GM21737 (cell line): ENCODE results near the gene VASH1.

Experiments used
- ATAC-seq: cut with Tn5 transposase; IDR thresholded peaks from one replicate; pipeline ENCODE4 v1.9.1; 2021; ENCODE audit warnings: mild to moderate bottlenecking, moderate library complexity; ENCODE audit not compliant: unreplicated experiment

The VASH1 gene

GRCh38 chr14:76770521-76771436 lies 9.5 kb downstream of the VASH1 start:
- ATAC-seq = no peak

DNA sequence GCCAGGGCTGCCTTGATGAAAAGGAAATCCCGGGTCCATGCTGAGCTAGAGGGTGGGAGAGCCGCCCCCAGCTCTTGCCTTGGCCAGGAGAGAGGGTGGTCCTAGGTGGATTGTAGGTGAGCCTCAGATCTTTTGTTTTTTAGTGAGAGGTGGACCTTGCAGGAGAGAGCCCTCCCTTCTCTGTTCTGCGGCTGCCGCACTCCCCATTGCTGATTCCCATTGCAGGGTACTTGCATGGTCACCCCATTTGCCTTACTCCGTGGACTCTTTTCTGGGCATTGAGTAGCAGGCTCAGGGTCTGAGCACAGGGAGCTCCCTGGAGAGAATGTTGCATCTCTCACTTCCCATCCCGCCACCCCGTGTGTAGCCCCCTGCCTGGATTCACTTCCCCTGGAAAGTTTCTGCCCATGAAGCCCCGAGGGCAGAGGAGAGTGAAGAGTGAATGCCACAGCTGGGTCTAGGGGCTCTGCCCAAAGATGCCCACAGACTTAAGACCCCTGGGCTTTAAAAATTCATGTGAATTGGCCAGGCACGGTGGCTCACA lies 10.2 kb downstream of the VASH1 start:
- ATAC-seq = no peak

DNA sequence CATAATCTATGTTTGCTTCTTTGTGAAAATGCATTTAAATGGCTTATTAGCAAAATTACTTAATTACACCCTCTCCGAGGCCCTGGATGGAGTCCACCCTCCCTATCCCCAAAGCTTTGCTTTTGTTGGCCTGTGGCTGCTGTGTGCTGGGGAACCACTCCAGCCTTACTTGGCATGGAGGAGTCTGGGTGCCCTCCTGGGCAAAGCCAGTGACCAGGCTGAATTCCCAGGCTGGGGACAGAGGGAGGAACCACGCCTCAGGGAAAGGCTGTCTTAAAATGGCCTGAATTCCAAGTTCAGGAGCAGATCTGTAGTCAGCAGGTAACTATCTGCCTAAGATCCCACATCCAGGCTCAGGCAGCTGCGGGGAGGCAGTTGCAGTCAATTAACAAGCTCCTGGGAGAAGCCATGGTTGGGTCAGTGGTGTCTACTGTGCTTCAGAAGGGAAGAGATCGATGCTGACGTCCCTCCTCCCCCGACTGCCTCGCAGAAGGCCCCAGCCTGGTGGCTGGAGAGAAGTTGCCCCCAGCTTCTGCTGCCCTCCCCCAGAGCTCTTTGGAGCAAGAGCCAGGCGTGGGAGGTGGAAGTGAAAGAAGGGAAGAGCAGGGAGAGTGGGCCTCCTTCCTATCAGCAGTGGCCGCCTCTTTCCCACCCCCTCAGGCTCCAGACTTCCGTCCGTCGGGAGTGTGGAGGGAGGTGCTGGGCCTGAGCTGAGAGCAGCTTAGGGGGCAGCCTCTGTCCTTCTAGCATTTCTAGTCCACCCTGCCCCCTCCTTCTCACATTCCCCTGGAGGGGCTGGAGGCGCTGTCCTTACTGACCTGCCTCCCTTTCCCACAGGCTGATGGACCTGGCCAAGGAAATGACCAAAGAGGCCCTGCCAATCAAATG lies 11.3 kb downstream of the VASH1 start:
- no peak for ATAC-seq

- ATAC-seq = no peak
These were observed 12.1 kb downstream of the VASH1 start for GRCh38 chr14:76773188-76773885.

GRCh38 chr14:76773956-76774820 lies 12.9 kb downstream of the VASH1 start:
- ATAC-seq = no peak

DNA sequence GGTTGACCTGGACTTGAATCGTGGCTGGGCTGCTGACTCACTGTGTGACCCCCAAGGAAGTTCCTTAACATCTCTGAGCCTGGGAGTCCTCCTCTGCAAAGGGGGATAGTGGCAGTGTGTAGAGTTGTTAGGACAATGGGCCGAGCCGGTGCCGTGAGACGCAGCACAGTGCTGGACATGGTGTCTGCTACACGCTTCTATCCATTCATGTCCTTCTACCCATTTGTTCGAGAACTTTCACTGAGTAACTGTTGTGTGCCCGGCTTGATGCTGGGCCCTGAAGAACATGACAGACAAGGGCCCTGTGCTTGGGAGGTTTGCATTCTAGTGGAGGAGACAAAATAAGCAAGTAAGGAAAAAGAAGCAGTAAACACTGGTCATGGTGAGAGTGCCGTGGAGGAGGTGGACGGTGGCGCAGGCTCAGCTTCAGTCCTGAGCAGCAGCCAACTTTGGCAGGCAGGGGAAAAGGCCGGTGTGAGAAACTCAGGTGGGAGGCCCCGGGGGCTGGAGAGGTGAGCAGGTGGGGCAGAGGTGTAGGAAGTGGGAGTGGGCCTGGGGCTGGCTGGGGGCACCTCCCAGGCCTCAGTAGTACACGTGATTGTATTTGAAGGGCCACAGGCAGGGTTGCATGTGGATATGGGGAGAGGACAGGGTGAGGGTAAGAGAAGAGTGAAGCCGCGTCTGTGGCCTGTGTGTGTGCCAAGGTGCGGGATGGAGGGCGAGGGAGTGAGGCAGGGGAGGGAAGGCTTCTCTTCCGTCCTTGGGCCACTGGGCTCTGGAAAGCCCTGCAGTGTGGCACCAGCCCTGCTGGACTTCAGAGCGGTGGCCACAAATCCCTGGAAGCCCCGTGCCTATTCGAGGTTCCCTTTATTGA lies 13.8 kb downstream of the VASH1 start:
- no peak for ATAC-seq

DNA sequence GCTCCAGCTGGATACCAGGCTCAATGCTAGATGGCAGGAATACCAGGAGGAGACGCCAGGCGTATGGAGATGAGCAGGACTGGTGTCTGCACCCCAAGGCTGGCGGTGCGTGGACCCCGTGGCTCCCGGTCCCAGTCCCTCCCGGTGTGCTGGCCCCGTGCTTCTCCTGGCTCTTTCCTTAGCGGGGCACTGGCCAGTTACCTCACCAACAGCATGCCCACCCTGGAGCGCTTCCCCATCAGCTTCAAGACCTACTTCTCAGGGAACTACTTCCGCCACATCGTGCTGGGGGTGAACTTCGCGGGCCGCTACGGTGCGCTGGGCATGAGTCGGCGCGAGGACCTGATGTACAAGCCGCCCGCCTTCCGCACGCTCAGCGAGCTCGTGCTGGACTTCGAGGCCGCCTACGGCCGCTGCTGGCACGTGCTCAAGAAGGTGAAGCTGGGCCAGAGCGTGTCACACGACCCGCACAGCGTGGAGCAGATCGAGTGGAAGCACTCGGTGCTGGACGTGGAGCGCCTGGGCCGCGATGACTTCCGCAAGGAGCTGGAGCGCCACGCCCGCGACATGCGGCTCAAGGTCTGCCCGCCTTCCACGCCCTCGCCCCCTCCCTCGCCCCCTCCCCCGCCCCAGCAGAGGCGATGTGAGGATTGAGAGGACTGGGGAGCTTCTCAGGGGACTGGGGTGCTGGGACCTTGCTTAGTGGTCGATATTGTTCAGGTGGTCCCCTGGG lies 14.6 kb downstream of the VASH1 start:
- no peak for ATAC-seq

DNA sequence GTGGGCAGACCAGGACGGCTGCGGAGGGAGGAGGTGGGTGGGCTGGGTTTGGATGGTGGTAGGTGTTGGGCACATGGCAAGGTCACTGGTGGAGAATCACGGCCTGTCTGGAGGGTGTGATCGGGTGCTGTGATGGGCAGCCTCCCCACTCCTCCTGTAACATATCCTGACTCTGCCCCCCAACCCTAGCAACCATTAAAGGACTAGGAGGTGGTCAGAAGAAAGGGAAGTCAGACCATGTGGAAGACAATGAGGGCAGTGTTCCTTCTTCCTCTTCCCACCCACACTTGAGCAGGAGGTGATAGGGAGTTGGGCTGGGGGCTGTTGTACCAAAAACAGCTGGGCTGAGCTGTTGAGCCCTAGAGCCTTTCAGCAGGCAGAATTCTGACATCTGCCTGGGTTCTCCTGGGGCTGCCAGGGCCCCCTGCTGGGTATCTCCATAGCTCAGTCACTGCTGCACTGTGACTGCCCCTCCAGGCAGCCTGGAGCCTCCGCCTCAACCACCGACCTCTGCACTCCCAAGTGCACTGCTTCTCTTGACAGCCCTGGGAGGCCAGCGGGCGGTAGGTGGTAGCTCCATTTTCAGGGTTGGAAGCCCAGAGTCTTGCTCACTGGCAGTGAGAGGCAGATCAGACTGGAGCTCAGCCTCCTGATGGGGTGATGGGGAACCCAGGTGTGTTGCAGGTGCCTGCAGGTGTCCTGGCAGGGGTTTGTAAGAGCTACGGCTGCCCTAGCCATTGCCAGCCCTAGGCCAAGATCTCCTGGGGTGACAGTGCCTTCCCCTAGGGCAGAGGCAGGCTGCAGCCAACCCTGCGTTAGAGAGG lies 15.4 kb downstream of the VASH1 start:
- no peak for ATAC-seq

GRCh38 chr14:76777721-76778120 lies 16.5 kb downstream of the VASH1 start:
- no peak for ATAC-seq

DNA sequence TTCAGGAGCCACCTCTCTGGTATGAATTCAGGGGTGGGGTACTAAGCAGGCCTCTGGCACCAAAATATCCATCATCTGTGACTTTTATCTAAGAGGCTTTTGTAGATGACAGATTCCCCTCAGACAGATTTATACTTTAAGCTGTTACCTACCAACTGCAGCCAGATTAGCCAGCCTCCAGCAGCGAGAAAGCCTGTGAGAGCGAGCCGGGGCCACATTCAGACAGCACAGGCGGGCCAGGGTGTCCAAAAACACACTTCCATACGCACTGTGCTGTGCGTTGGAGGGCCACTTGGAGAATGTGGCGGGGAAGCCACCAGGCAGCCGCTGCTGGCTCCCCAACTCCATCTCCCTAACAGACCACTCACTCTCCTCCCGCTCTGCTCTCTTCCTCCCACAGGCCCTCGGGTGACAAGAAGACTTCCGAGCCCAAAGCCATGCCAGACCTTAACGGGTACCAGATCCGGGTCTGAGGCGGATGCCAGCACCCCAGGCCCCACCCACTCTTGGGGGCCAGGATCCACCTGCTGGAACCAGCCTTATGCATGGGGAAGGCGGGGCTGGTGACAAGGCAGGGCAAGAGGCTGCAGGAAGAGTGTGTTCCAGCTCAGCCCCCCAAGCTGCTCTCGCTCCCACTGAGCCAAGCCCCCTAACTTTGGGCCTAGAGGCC lies 17.4 kb downstream of the VASH1 start:
- ATAC-seq = no peak

GRCh38 chr14:76779221-76780057 lies 18.2 kb downstream of the VASH1 start:
- ATAC-seq = no peak

DNA sequence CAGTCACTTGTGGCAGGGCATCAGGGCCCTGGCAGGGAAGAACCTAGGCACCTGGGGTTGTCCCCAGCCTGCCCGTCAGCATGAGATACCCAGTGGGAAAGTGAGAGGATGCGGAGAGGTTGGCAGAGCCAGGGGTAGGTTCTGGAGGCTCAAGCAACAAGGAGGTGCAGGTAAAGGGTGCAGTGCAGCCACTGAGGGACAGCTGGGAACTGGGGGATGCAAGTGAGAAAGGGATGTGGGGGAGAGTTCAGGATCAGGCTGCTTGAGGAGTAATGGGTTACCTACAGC lies 18.7 kb downstream of the VASH1 start:
- ATAC-seq = no peak

GRCh38 chr14:76780360-76780759 lies 19.1 kb downstream of the VASH1 start:
- ATAC-seq = no peak

- ATAC-seq = no peak
These were observed 19.8 kb downstream of the VASH1 start for GRCh38 chr14:76780875-76781647.

DNA sequence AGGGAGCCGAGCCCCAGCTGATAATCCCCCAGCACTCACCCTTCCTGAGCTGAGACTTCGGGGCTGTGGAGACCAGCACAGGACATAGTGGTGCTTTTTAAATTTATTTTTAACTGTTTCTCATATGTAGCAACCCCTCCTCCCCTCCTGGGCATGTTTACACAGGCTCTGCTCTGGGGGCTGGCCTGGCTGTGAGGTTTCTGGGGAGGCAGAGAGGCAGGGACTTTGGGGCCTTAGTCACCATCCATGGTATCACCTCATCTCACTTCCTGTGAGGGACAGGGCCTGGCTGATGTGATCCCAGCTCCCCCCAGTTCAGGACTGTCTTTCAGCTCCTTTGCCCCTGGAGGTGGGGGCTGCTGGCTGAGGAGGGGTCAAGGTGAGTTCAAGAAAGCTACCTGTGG lies 20.4 kb downstream of the VASH1 start:
- no peak for ATAC-seq
